ENCODE measurements around the gene UBE2E2. TPM values are rescaled to one million over a fixed set of nuclear protein-coding genes. Genes with fewer than 3 reads are reported as not detected.

The UBE2E2 gene
- total RNA-seq, 2 donors from 2014 or later = 23.2 to 34.5 TPM

- H3K9me3 ChIP-seq (ENCODE audit: control insufficient read depth, low read length) = peaks cover 2% of the 10 kb centered on the region
- H3K36me3 ChIP-seq (ENCODE audit: control insufficient read depth, insufficient read depth, low read length) = no peaks in the 10 kb centered on the region
- no peak overlapping the region for H3K4me3 Mint-ChIP-seq
- no peaks in the 10 kb centered on the region for H3K27me3 ChIP-seq (ENCODE audit: control insufficient read depth, insufficient read depth, low read length, poor library complexity, severe bottlenecking)
- no peak for DNase-seq
- H3K4me3 ChIP-seq (ENCODE audit: low read length) = no peak overlapping the region
- 85 to 86% methylated on average over 1 to 3 of the region's 3 CpGs for WGBS, 2 experiments (ENCODE audit: insufficient coverage in 1 of 2, insufficient read length in 1 of 2)
- H3K4me1 Mint-ChIP-seq = peaks cover 31% of the 10 kb centered on the region
- no peak for TF ChIP-seq CTCF (conservative IDR thresholded peaks at IDR 0.05)
- peaks cover 3% of the 10 kb centered on the region for H3K9me3 Mint-ChIP-seq
- no peaks in the 10 kb centered on the region for H3K36me3 Mint-ChIP-seq (ENCODE audit: low read depth)
- no peak overlapping the region for H3K27ac Mint-ChIP-seq
- H3K4me1 ChIP-seq (ENCODE audit: control insufficient read depth, insufficient read depth, low read length) = peaks cover 20% of the 10 kb centered on the region
- no peak overlapping the region for H3K9ac ChIP-seq (ENCODE audit: extremely low read depth, low read length, poor library complexity, severe bottlenecking)
- peaks cover under 1% of the 10 kb centered on the region for H3K27me3 Mint-ChIP-seq (ENCODE audit: insufficient read depth)
- no peak overlapping the region for H3K27ac ChIP-seq (ENCODE audit: low read depth, low read length)
These were observed 74.6 kb downstream of the UBE2E2 start for GRCh38 chr3:23277688-23278087.

GRCh38 chr3:23283625-23284024 is 80.5 kb downstream of the UBE2E2 start:
- DNase-seq = no peak
- H3K4me1 ChIP-seq (ENCODE audit: control insufficient read depth, insufficient read depth, low read length) = peaks cover 12% of the 10 kb centered on the region
- no peak overlapping the region for H3K9ac ChIP-seq (ENCODE audit: extremely low read depth, low read length, poor library complexity, severe bottlenecking)
- H3K27ac Mint-ChIP-seq = no peak overlapping the region
- no peaks in the 10 kb centered on the region for H3K27me3 ChIP-seq (ENCODE audit: control insufficient read depth, insufficient read depth, low read length, poor library complexity, severe bottlenecking)
- peaks cover 12% of the 10 kb centered on the region for H3K9me3 ChIP-seq (ENCODE audit: control insufficient read depth, low read length)
- no peaks in the 10 kb centered on the region for H3K27me3 Mint-ChIP-seq (ENCODE audit: insufficient read depth)
- no peaks in the 10 kb centered on the region for H3K36me3 ChIP-seq (ENCODE audit: control insufficient read depth, insufficient read depth, low read length)
- no peak for TF ChIP-seq CTCF (conservative IDR thresholded peaks at IDR 0.05)
- peaks cover 3% of the 10 kb centered on the region for H3K36me3 Mint-ChIP-seq (ENCODE audit: low read depth)
- H3K4me3 Mint-ChIP-seq = no peak overlapping the region
- H3K27ac ChIP-seq (ENCODE audit: low read depth, low read length) = no peak overlapping the region
- H3K4me3 ChIP-seq (ENCODE audit: low read length) = no peak overlapping the region
- H3K9me3 Mint-ChIP-seq = peaks cover 10% of the 10 kb centered on the region
- H3K4me1 Mint-ChIP-seq = peaks cover 23% of the 10 kb centered on the region
- 86 to 92% methylated on average over 5 of the region's 5 CpGs for WGBS, 2 experiments (ENCODE audit: insufficient coverage in 1 of 2, insufficient read length in 1 of 2)

GRCh38 chr3:23288286-23288685 is 85.2 kb downstream of the UBE2E2 start:
- H3K27ac ChIP-seq (ENCODE audit: low read depth, low read length) = no peak overlapping the region
- Mint-ChIP-seq H3K9me3 (peaks cover 10% of the 10 kb centered on the region), H3K4me3 (no peak overlapping the region), H3K27ac (no peak overlapping the region), H3K4me1 (peaks cover 11% of the 10 kb centered on the region), H3K27me3 (ENCODE audit: insufficient read depth) (no peaks in the 10 kb centered on the region), H3K36me3 (ENCODE audit: low read depth) (peaks cover 3% of the 10 kb centered on the region)
- no peaks in the 10 kb centered on the region for H3K27me3 ChIP-seq (ENCODE audit: control insufficient read depth, insufficient read depth, low read length, poor library complexity, severe bottlenecking)
- H3K9me3 ChIP-seq (ENCODE audit: control insufficient read depth, low read length) = peaks cover 12% of the 10 kb centered on the region
- H3K9ac ChIP-seq (ENCODE audit: extremely low read depth, low read length, poor library complexity, severe bottlenecking) = no peak overlapping the region
- H3K36me3 ChIP-seq (ENCODE audit: control insufficient read depth, insufficient read depth, low read length) = no peaks in the 10 kb centered on the region
- no peak for DNase-seq
- no peak overlapping the region for H3K4me3 ChIP-seq (ENCODE audit: low read length)
- no peaks in the 10 kb centered on the region for H3K4me1 ChIP-seq (ENCODE audit: control insufficient read depth, insufficient read depth, low read length)
- WGBS, 2 experiments (ENCODE audit: insufficient coverage in 1 of 2, insufficient read length in 1 of 2) = 93 to 100% methylated on average over 1 of the region's 1 CpG
- TF ChIP-seq CTCF (conservative IDR thresholded peaks at IDR 0.05) = no peak
